ENCODE results near the gene CANT1.
"Not testable (repeated sequence)": the region's sequence is repeated elsewhere in the genome, so short reads cannot be mapped to it uniquely, and the experiment has no call there.

CANT1 gene

DNA sequence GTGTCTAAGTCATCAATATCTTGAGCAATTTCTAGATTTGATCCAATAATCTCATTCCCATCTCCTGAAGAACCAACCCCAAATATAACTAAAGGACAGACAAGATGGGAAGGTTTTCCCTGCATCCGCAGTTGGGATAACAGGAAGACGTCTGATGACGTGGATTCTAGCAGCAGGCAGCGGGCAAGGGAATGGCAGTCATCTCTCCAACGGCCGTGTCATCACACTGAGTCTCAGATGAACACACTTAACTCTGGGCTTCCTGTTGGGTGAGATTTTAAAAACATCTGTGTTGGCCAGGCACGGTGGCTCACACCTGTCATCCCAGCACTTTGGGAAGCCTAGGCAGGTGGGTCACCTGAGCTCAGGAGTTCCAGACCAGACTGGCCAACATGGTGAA lies 63.4 kb downstream of the CANT1 start:
- no peak overlapping the region for H3K4me3 ChIP-seq (replicated peaks; ENCODE audit: low read depth, low read length)
- TF ChIP-seq, protein P1, sequence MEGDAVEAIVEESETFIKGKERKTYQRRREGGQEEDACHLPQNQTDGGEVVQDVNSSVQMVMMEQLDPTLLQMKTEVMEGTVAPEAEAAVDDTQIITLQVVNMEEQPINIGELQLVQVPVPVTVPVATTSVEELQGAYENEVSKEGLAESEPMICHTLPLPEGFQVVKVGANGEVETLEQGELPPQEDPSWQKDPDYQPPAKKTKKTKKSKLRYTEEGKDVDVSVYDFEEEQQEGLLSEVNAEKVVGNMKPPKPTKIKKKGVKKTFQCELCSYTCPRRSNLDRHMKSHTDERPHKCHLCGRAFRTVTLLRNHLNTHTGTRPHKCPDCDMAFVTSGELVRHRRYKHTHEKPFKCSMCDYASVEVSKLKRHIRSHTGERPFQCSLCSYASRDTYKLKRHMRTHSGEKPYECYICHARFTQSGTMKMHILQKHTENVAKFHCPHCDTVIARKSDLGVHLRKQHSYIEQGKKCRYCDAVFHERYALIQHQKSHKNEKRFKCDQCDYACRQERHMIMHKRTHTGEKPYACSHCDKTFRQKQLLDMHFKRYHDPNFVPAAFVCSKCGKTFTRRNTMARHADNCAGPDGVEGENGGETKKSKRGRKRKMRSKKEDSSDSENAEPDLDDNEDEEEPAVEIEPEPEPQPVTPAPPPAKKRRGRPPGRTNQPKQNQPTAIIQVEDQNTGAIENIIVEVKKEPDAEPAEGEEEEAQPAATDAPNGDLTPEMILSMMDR (IDR thresholded peaks at IDR 0.05; ENCODE audit: low read depth, low read length, missing control alignments), result no peak
- no peak for DNase-seq (ENCODE audit: extremely low read depth, low read depth)

DNA sequence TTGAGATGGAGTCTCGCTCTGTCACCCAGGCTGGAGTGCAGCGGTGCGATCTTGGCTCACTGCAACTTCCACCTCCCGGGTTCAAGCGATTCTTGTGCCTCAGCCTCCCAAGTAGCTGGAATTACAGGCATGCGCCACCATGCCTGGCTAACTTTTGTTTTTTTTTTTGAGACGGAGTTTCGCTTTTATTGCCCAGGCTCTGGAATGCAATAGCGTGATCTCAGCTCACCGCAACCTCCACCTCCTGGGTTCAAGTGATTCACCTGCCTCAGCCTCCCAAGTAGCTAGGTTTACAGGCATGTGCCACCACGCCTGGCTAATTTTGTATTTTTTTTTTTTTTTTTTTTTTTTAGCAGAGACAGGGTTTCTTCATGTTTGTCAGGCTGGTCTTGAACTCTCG lies 64.1 kb downstream of the CANT1 start:
- not testable (repeated sequence) for H3K4me3 ChIP-seq (replicated peaks; ENCODE audit: low read depth, low read length); DNase-seq (ENCODE audit: extremely low read depth, low read depth)

DNA sequence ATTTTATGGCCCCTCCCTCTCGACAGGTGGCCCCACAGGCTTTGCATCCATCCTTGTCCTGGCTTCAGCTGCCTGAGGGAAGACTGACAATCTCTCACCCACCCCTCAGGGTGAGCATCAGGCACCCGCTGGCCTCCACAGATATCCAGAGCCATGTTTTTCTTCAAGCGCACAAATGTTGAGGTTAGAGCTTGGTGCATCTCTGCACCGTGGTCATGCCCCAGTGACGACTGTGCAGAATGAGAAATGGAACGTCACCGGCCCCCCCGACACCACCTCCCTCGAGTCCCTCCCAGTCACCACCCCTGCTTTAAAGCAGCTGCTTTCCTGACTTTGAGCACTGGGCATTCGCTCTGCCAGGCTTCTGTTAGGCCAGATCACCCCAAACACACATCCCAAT lies 64.6 kb downstream of the CANT1 start:
- no peak overlapping the region for H3K4me3 ChIP-seq (replicated peaks; ENCODE audit: low read depth, low read length)
- no peak for DNase-seq (ENCODE audit: extremely low read depth, low read depth)
- TF ChIP-seq, protein P1 (IDR thresholded peaks at IDR 0.05; ENCODE audit: low read depth, low read length, missing control alignments), result no peak

DNA sequence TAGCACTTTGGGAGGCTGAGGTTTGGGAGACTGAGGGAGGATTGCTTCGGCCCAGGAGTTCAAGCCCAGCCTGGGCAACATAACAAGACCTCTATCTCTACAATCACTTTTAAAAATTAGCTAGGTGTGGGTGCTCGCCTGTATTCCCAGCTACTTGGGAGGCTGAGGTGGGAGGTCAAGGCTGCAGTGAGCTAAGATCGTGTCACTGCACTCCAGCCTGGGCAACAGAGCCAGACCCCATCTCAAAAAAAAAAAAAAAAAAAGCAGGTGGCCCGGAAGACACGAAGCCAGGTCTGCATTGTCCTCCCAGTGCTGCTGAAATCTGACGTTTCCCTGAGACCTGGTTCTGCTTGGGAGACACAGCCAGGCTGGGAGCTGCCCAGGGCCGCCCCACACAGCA lies 65.5 kb downstream of the CANT1 start:
- no peak overlapping the region for H3K4me3 ChIP-seq (replicated peaks; ENCODE audit: low read depth, low read length)
- TF ChIP-seq, protein P1 (IDR thresholded peaks at IDR 0.05; ENCODE audit: low read depth, low read length, missing control alignments), result no peak
- no peak for DNase-seq (ENCODE audit: extremely low read depth, low read depth)
